Measurements from ENCODE around the gene FGFRL1.
"Not testable (repeated sequence)": the region's sequence is repeated elsewhere in the genome, so short reads cannot be mapped to it uniquely, and the experiment has no call there.

The FGFRL1 gene

GRCh38 chr4:1041936-1042330, 30.5 kb downstream of the FGFRL1 start:
- DNase-seq, result no peak

- DNase-seq, result no peak
Observed at GRCh38 chr4:1042352-1043055, 31.1 kb downstream of the FGFRL1 start.

GRCh38 chr4:1043162-1043561, 31.7 kb downstream of the FGFRL1 start:
- no peak for DNase-seq

- peak; percentile 100 for DNase-seq
Observed at GRCh38 chr4:1043651-1044468, 32.4 kb downstream of the FGFRL1 start.

- DNase-seq, result no peak
Observed at GRCh38 chr4:1044469-1045192, 33.2 kb downstream of the FGFRL1 start.

GRCh38 chr4:1045193-1045594, 33.8 kb downstream of the FGFRL1 start:
- DNase-seq, result no peak

GRCh38 chr4:1045595-1046201, 34.3 kb downstream of the FGFRL1 start:
- no peak for DNase-seq

GRCh38 chr4:1046581-1047011, 35.2 kb downstream of the FGFRL1 start:
- peak; percentile 86 for DNase-seq

- peak; percentile 32 for DNase-seq
Observed at GRCh38 chr4:1047106-1047975, 35.9 kb downstream of the FGFRL1 start.

GRCh38 chr4:1047976-1048772, 36.7 kb downstream of the FGFRL1 start:
- peak; percentile 43 for DNase-seq

- DNase-seq, result peak; percentile 35
Observed at GRCh38 chr4:1048773-1049590, 37.6 kb downstream of the FGFRL1 start.

- peak; percentile 32 for DNase-seq
Observed at GRCh38 chr4:1049591-1049905, 38.1 kb downstream of the FGFRL1 start.

GRCh38 chr4:1050486-1051213, 39.2 kb downstream of the FGFRL1 start:
- peak; percentile 67 for DNase-seq

- DNase-seq, result peak; percentile 19
Observed at GRCh38 chr4:1051472-1051871, 40.0 kb downstream of the FGFRL1 start.

- peak; percentile 46 for DNase-seq
Observed at GRCh38 chr4:1052231-1052671, 40.8 kb downstream of the FGFRL1 start.

- peak; percentile 55 for DNase-seq
Observed at GRCh38 chr4:1053080-1053661, 41.7 kb downstream of the FGFRL1 start.

- DNase-seq, result not testable (repeated sequence)
Observed at GRCh38 chr4:1053891-1054290, 42.5 kb downstream of the FGFRL1 start.

- not testable (repeated sequence) for DNase-seq
Observed at GRCh38 chr4:1054696-1055242, 43.3 kb downstream of the FGFRL1 start.

- DNase-seq, result peak; percentile 47
Observed at GRCh38 chr4:1055243-1055701, 43.8 kb downstream of the FGFRL1 start.

Data from islet precursor cell (in vitro differentiated cells).